TTC549 (cell line): ENCODE measurements around the gene MFSD12.
"Not testable (repeated sequence)": the region's sequence is repeated elsewhere in the genome, so short reads cannot be mapped to it uniquely, and the experiment has no call there.

Experiments
- FAIRE-seq: peaks from 2 replicates; lab custom pipeline; 2012; peaks lifted over from hg19 to GRCh38; lab: Jason Lieb, UNC

Gene MFSD12

DNA sequence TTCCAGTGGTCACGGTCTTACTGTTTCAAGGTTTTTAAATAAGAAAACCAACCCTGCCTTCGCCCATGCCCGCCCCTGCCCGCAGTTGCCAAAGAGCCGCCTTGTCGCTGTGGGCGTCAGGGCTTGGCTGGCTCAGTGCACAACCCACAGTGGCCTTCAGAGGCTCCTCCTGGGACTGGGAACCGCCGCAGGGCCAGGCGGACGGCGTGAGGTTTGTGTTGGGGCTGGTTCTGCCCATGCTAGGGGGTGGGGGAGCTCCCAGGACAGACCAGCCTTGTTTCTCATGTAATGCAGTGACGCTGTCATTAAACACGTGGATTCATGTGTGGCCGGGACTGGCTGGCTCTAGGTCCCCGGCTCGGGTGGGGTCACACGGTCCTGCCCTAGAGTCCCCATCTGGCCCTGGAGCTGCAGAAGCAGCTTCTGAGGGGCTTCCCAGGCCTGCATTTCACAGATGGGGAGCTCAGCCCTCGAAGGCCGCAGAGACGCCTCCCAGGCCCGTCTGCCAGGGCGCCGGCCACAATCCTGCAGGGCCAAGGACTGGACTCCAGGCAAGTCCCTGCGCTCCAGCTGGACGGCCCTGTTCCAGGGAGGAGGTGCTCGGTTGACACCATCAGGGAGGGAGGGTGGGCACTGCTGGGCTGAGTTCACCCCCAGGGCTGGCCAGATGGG, 20.8 kb downstream of the MFSD12 start:
- FAIRE-seq, result no peak

DNA sequence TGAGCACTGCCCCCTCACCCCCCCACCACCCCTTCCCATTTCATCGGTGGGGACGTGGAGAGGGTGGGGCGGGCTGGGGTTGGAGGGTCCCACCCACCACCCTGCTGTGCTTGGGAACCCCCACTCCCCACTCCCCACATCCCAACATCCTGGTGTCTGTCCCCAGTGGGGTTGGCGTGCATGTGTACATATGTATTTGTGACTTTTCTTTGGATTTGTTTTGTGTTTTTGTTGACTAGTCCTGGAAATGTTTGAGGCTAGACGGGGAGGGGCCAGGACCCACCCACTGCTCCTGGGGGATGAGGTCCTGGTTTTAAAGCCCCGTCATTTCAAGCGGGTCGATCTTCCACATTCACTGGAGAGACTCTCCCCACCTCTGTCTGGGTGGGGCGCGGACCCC, 21.4 kb downstream of the MFSD12 start:
- no peak for FAIRE-seq

DNA sequence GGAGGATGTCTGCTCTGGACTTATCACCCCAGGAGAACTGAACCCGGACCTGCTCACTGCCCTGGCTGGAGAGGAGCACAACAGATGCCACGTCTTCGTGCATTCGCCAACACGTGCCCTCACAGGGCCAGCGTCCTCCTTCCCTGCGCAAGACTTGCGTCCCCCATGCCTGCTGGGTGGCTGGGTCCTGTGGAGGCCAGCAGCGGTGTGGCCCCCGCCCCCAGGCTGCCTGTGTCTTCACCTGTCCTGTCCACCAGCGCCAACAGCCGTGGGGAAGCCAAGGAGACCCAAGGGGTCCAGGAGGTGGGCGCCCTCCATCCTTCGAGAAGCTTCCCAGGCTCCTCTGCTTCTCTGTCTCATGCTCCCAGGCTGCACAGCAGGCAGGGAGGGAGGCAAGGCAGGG, 21.8 kb downstream of the MFSD12 start:
- FAIRE-seq, result no peak

DNA sequence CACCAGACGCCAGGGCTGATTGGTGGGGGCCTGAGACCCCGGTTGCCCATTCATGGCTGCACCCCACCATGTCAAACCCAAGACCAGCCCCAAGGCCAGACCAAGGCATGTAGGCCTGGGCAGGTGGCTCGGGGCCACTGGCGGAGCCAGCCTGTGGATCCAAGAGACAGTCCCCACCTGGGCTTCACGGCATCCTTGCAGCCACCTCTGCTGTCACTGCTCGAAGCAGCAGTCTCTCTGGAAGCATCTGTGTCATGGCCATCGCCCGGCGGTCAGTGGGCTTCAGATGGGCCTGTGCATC, 22.2 kb downstream of the MFSD12 start:
- FAIRE-seq, result no peak

DNA sequence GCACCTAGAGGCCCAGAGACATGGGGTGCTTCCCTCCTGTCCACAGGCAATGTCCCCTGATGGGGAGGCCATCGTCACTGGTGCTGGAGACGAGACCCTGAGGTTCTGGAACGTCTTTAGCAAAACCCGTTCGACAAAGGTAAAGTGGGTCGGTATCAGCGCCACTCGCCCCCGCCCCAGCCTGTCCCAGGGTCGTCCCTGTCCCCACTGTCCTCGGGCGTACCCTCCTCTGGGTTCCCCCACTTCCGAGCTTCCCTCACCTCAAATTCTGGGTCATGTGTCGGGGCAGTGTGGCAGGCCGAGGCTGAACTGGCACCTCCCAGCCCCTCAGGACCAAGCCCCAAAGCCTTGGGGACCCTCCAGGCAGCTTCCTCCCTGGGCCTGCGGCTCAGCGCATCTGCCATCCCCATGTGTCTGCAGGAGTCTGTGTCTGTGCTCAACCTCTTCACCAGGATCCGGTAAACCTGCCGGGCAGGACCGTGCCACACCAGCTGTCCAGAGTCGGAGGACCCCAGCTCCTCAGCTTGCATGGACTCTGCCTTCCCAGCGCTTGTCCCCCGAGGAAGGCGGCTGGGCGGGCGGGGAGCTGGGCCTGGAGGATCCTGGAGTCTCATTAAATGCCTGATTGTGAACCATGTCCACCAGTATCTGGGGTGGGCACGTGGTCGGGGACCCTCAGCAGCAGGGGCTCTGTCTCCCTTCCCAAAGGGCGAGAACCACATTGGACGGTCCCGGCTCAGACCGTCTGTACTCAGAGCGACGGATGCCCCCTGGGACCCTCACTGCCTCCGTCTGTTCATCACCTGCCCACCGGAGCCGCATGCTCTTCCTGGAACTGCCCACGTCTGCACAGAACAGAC, 22.8 kb downstream of the MFSD12 start:
- FAIRE-seq, result no peak

DNA sequence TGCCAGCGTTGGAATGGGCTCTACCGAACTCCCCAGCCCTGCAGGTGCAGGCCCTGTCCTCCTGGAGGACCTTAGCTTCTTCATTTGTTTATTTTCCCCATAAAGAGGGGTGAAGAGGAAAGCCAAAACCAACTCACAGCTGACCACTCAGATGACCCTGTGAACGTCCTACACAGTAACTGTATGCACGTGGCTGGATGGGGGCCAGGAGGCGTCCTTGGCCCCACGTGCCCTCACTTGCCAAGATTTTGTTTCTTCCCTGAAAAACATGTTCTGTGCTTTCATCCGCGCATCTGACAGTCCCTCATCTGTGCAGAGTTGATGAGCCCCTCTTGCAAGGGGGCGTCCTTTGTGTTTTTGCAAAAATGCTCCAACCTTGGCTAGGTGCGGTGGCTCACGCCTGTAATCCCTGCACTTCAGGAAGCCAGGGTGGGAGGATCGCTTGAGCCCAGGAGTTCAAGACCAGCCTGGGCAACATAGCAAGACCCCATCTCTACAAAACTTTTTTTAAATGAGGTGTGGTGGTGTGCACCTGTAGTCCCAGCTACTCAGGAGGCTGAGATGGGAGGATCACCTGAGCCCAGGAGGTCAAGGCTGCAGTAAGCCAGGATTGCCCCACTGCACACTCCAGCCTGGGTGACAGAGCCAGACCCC, 23.7 kb downstream of the MFSD12 start:
- no peak for FAIRE-seq

DNA sequence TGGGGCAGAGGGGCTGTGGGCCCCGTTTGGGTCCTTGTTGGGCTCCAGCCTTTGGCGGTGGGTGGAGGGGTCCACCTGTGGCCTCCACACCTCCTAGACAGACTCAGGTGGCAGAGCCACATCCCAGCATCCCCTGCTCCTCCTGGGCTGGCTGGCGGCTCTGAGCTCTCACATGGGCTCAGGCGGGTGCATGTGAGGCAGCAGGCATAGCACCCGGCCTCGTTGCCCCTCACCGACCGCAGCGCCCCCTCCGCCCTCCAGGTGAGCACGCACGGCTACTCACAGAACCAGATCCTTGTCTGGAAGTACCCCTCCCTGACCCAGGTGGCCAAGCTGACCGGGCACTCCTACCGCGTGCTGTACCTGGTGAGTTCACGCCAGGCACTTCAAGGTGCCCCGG, 24.4 kb downstream of the MFSD12 start:
- no peak for FAIRE-seq

DNA sequence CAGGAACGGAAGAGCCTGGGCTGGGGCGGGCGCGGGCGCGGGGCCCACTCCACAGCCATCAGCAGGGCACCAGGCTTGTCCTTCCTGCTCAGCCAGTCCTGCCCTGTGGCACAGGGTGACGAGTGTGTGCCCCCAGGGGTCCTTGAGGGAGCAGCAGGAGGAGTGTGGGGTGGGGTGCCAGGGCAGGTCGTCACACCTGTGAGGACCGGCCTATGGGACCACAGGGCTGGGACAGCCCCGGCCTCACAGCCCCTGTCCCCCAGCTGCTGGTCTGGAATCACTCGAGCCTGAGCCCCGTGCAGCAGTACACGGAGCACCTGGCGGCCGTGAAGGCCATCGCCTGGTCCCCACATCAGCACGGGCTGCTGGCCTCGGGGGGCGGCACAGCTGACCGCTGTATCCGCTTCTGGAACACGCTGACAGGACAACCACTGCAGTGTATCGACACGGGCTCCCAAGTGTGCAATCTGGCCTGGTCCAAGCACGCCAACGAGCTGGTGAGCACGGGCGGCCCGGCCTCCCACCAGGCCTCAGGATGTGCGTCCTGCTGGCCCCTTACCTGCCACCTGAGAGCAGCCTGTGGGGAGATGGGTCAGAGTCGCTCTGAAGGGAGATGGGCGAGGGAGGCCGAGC, 25.1 kb downstream of the MFSD12 start:
- FAIRE-seq, result no peak

DNA sequence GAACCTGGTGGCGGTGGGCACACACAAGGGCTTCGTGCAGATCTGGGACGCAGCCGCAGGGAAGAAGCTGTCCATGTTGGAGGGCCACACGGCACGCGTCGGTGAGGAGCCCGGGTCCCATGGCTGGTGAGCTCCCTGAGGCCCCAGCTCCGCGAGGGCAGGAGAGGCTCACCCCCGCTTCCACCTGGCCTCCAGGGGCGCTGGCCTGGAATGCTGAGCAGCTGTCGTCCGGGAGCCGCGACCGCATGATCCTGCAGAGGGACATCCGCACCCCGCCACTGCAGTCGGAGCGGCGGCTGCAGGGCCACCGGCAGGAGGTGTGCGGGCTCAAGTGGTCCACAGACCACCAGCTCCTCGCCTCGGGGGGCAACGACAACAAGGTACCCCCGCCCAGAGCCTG, 25.7 kb downstream of the MFSD12 start:
- no peak for FAIRE-seq

DNA sequence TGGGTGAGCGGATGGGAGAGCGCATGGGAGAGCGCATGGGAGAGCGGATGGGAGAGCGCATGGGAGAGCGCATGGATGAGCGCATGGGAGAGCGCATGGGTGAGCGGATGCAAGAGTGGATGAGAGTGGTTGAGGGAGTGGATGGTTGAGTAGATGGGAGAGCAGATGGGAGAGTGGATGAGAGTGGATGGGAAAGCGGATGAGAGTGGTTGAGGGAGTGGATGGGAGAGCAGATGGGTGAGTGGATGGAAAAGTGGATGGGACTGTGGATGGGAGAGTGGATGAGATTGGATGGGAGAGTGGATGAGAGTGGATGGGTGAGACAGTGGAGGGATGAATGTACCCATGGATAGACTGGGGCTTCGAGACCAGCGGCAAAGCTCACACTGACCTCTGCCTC, 27.0 kb downstream of the MFSD12 start:
- FAIRE-seq, result no peak

DNA sequence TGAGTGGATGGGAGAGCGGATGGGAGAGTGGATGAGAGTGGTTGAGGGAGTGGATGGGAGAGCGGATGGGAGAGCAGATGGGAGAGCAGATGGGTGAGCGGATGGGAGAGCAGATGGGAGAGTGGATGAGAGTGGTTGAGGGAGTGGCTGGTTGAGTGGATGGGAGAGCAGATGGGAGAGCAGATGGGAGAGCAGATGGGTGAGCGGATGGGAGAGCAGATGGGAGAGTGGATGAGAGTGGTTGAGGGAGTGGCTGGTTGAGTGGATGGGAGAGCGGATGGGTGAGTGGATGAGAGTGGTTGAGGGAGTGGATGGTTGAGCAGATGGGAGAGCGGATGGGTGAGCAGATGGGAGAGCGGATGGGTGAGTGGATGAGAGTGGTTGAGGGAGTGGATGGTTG, 28.1 kb downstream of the MFSD12 start:
- FAIRE-seq, result not testable (repeated sequence)

DNA sequence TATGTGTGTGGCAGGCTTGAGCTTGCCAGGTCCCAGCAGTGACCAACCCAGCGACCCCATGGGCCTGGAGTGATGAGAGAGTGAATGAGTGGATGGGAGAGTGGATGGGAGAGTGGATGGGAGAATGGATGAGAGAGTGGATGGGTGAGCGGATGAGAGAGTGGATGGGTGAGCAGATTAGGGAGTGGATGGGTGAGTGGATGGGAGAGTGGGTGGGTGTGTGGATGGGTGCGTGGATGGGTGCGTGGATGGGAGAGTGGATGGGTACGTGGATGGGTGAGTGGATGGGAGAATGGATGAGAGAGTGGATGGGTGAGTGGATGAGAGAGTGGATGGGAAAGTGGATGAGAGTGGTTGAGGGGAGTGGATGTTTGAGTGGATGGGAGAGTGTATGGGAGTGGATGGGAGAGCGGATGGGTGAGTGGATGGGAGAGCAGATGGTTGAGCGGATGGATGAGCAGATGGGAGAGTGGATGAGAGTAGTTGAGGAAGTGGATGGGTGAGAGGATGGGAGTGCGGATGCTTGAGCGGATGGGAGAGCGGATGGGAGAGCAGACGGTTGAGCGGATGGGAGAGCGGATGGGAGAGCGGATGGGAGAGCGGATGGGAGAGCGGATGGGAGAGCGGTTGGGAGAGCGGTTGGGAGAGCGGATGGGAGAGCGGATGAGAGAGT, 28.7 kb downstream of the MFSD12 start:
- FAIRE-seq, result no peak

DNA sequence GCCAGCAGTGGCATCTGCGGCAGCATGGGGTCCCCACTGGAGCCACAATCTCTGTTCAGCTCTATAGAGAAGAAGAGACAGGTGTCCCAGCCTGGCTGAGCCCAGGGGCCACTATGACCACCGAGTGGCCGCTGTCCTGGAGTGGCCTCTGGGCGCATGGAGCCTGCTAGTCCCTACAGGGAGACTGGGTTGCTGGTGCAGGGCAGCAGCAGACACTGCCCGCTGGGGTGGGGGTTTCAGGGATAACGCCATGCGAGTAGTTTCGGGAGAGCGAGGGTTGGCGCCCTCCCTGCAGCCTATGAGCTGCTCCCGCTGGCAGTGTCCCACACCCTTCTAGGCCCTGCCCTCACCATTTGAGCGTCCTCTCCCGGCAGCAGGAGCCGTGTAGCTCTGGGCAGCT, 29.3 kb downstream of the MFSD12 start:
- FAIRE-seq, result no peak

DNA sequence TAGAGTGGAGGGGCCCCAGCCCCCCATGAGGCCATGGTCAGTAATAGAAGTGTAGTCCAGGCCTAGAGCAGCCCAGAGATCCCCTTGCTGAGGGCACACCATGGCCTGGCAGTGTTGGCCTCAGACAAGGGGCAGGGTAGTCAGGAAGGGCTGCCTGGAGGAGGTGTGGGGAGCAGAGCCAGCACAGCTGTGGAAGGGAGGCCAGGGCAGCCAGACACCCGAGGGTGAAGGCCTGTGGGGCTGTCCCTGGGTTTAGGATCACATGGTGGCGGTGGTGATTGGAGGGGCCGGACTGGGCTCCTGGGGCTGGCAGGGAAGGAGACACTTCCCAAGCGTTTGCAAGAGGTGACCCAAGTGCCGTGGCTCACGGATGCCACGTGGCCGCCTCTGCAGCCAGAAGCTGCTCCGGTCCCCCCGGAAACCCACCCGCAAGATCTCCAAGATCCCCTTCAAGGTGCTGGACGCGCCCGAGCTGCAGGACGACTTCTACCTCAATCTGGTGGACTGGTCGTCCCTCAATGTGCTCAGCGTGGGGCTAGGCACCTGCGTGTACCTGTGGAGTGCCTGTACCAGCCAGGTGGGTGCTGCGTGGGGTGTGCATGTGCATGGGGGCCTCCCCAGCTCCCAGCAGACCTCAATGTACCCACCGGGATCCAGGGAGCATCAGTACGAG, 30.0 kb downstream of the MFSD12 start:
- FAIRE-seq, result no peak

DNA sequence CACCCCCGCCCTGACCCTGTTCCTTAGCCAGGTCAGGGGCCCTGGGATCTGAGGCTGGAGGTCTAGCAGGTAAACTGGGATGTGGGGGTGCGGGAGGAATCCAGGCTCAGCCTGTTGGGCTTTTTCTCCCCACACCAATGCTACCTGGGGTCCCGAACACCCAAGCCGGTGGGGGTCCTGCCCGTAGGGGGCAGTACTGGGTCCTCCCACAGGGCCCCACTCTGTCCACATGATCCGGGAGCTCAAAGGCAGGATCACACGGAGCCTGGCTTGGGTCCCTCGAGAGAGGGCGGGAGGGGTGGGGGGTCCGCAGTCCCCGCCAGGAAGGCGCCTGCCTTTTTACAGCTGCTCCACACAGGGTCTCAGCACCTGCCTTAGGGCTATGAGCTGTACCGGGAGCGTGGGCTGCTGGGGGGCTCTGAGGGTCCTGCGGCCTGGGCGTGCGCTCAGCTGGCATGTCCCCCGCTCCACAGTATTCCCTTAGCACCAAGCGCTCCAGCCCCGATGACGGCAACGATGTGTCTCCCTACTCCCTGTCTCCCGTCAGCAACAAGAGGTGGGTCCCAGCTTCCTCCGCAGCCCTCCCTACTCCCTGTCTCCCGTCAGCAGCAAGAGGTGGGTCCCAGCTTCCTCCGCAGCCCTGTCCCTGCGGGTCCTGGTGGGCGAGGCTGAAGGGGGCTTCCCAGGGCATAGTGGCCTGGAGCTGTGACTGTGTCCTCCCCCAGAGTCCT, 30.7 kb downstream of the MFSD12 start:
- no peak for FAIRE-seq

DNA sequence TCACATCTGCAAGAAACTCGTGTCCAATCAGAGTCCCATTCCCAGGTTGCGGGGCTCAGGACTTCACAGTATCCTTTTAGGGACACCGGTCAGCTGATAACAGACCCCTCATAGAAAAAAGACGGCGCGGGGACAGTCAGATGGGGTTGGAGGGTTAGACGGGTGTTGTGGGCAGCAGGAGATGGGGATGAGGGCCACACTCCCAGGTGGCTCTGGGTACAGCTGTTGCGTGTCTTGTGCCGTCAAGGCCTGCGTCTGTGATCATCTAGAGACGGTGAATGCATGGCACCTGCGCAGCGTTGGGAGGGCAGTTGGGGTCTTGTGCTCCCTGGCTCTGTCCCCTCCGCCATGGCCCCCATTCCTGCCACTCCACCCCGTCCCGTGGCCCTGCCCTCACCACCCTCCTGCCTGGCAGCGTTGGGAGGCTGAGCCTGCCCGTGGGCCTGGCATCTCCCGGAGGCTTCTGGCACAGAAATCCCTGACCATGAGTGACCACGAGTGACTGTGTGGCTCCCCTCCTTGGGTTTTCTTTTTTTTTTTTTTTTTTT, 32.4 kb downstream of the MFSD12 start:
- FAIRE-seq, result no peak

DNA sequence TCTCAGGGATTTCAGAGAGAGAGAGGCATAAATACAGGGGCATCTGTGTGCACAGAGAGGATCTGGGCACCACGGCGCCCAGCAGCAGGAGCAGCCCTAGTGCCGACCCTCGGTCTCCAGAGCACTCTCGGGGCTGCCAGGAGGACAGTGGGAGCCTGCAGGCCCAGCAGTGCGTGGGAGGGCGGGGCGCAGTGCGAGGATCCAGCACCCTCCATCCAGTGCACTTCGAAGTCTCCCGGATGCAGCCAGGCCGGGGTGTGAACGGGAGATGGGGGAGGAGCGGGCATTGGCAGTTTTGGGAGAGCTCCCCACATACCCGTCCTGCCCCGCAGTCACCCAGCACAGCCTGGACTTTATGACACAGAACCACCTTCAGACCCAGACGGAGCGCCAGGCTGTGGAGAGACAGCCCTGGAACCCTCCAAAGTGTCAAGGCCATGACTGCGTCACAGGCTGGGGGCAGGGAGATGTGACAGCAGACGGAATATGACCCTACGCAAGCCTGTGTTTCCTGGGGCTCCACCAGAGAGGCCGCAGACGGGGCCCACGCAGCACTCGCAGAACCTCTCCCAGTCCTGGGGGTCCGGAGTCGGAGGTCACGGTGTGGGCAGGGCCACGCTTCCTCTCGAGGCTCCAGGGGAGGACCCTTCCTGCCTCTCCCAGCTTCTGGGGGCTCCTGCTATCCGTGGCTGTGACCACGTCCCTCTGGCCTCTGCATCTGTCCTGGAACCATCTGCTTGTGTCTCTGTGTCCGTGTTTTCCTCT, 33.1 kb downstream of the MFSD12 start:
- FAIRE-seq, result no peak

DNA sequence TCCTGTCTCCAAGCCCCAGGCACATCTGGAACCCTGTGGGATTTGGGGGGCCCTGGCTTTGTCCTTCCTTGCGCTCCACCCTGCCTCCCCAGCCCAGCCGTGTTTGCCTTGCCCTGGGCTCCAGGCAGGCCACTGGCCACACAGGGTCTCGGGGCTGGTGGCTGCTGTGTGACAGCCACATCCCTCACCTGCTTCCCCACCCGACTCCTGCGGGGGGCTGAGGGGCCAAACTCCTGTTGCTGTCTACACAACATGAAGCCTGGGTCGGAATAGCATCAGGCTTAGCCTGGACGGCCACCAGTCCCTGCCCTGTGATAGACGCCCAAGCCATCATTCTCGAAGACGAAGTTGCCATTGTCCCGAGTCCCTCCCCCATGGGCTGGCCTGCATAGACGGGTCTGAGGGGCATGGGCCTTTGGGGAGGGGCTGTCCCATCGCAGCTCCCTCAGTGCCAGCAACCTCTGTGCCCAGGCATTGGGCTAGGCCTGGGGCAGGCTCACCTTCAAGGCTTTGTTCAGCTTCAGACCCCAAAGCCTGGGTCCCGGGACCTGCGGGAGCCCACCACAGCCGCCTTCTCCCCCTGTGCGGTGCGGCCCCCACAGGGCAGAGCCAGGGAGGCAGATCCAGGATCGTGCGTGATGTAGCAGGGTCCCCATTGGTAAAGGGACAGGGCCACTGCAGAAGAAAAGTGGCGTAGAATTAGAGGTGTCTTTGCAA, 33.9 kb downstream of the MFSD12 start:
- no peak for FAIRE-seq
